Astrocyte (in vitro differentiated cells and primary cell): ENCODE measurements around the gene GPHN. TPM values are rescaled to one million over a fixed set of nuclear protein-coding genes. Genes with fewer than 3 reads are reported as not detected.

ENCODE experiments used
- DNase-seq: peaks from one replicate; pipeline ENCODE4 v3.0.0-alpha.2; 2010; ENCODE audit warnings: low read depth
- FAIRE-seq: peaks from 2 replicates; lab custom pipeline; 2011; peaks lifted over from hg19 to GRCh38; lab: Jason Lieb, UNC
- H2AFZ ChIP-seq: 2 replicates; pipeline ENCODE4 v1.6.0; 2012; ENCODE audit warnings: low read depth, low read length, inconsistent platforms
- H3K27ac ChIP-seq: 2 replicates; pipeline ENCODE4 v1.5.1; 2011; ENCODE audit warnings: low read depth, low read length, inconsistent platforms
- H3K27me3 ChIP-seq: 2 replicates; pipeline ENCODE4 v1.6.0; 2011; ENCODE audit warnings: low read length, inconsistent platforms; ENCODE audit not compliant: insufficient read depth
- H3K36me3 ChIP-seq: 2 replicates; pipeline ENCODE4 v1.5.1; 2011; ENCODE audit warnings: low read length, inconsistent platforms; ENCODE audit not compliant: insufficient read depth
- H3K4me1 ChIP-seq: 2 replicates; pipeline ENCODE4 v1.5.1; 2011; ENCODE audit warnings: low read length, inconsistent platforms; ENCODE audit not compliant: insufficient read depth
- H3K4me2 ChIP-seq: 2 replicates; pipeline ENCODE4 v1.6.0; 2012; ENCODE audit warnings: low read length, inconsistent platforms
- H3K4me3 ChIP-seq: 2 replicates; pipeline ENCODE4 v1.5.1; 2011; ENCODE audit warnings: low read depth, mild to moderate bottlenecking, low read length, inconsistent platforms; ENCODE audit not compliant: insufficient read depth
- H3K79me2 ChIP-seq: 2 replicates; pipeline ENCODE4 v1.6.0; 2012; ENCODE audit warnings: mild to moderate bottlenecking, low read length, inconsistent platforms; ENCODE audit not compliant: insufficient read depth
- H3K9ac ChIP-seq: 2 replicates; pipeline ENCODE4 v1.6.0; 2012; ENCODE audit warnings: mild to moderate bottlenecking, low read length, inconsistent platforms
- H3K9me3 ChIP-seq: 2 replicates; pipeline ENCODE4 v1.5.1; 2012; ENCODE audit warnings: low read depth, mild to moderate bottlenecking, low read length, inconsistent platforms; ENCODE audit not compliant: insufficient read depth
- H4K20me1 ChIP-seq: 2 replicates; pipeline ENCODE4 v1.6.0; 2012; ENCODE audit warnings: low read length, inconsistent platforms; ENCODE audit not compliant: insufficient read depth
- H3K27ac Mint-ChIP-seq: one replicate; pipeline ENCODE4 v1.8.0; 2021; ENCODE audit warnings: mild to moderate bottlenecking, mixed read lengths; ENCODE audit not compliant: unreplicated experiment
- H3K27me3 Mint-ChIP-seq: one replicate; pipeline ENCODE4 v1.8.0; 2021; ENCODE audit warnings: low read depth, mixed read lengths; ENCODE audit not compliant: unreplicated experiment
- H3K36me3 Mint-ChIP-seq: one replicate; pipeline ENCODE4 v1.8.0; 2021; ENCODE audit warnings: low read depth, mixed read lengths; ENCODE audit not compliant: unreplicated experiment
- H3K4me1 Mint-ChIP-seq: one replicate; pipeline ENCODE4 v1.8.0; 2021; ENCODE audit warnings: low read depth, mixed read lengths; ENCODE audit not compliant: unreplicated experiment
- H3K4me3 Mint-ChIP-seq: one replicate; pipeline ENCODE4 v1.8.0; 2021; ENCODE audit warnings: mild to moderate bottlenecking, moderate library complexity, mixed read lengths; ENCODE audit not compliant: unreplicated experiment
- H3K9me3 Mint-ChIP-seq: one replicate; pipeline ENCODE4 v1.8.0; 2021; ENCODE audit warnings: mild to moderate bottlenecking, mixed read lengths; ENCODE audit not compliant: unreplicated experiment
- EZH2 ChIP-seq: IDR thresholded peaks from 2 replicates; pipeline ENCODE4 v1.6.1; 2012; ENCODE audit warnings: mild to moderate bottlenecking, low read length, inconsistent platforms; ENCODE audit not compliant: insufficient read depth
- total RNA-seq: library from RNA; stranded (reverse); gene quantifications from 2 replicates; pipeline ENCODE4 v1.2.1, GENCODE V29; 2021
- TF ChIP-seq, protein P1 (sequence below): IDR thresholded peaks from 2 replicates; pipeline ENCODE4 v1.5.1; 2011; ENCODE audit warnings: low read depth, mild to moderate bottlenecking, inconsistent platforms, low read length, moderate library complexity; ENCODE audit not compliant: insufficient read depth

The GPHN gene
- total RNA-seq, 1 donor from 2014 or later = 6.9 TPM

DNA sequence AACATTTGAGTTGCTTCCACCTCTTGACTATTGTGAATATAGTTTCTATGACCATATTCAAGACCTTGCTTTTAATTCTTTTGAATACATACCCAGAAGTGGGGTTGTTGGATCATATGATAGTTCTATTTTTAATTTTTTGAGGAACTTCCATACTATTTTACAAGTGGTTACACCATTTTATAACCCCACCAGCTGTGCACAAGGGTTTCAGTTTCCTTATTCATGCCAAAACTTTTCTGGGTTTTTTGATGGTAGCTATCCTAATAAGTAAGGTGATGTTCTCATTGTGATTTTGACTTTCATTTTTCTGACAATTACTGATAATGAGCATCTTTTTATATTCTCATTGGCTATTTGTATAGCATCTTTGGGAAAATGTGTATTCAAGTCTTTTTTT lies 571.9 kb downstream of the GPHN start:
- TF ChIP-seq, protein P1, sequence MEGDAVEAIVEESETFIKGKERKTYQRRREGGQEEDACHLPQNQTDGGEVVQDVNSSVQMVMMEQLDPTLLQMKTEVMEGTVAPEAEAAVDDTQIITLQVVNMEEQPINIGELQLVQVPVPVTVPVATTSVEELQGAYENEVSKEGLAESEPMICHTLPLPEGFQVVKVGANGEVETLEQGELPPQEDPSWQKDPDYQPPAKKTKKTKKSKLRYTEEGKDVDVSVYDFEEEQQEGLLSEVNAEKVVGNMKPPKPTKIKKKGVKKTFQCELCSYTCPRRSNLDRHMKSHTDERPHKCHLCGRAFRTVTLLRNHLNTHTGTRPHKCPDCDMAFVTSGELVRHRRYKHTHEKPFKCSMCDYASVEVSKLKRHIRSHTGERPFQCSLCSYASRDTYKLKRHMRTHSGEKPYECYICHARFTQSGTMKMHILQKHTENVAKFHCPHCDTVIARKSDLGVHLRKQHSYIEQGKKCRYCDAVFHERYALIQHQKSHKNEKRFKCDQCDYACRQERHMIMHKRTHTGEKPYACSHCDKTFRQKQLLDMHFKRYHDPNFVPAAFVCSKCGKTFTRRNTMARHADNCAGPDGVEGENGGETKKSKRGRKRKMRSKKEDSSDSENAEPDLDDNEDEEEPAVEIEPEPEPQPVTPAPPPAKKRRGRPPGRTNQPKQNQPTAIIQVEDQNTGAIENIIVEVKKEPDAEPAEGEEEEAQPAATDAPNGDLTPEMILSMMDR = no peak
- no peak for TF ChIP-seq EZH2
- no peaks in the 10 kb centered on the region for H3K27me3 Mint-ChIP-seq
- Histone ChIP-seq H2AFZ (no peak overlapping the region), H3K79me2 (no peaks in the 10 kb centered on the region), H3K27me3 (no peaks in the 10 kb centered on the region), H3K27ac (no peak overlapping the region), H3K4me2 (no peak overlapping the region), H3K4me1 (no peaks in the 10 kb centered on the region), H3K36me3 (no peaks in the 10 kb centered on the region), H3K4me3 (no peak overlapping the region), H4K20me1 (no peaks in the 10 kb centered on the region), H3K9me3 (no peaks in the 10 kb centered on the region), H3K9ac (no peak overlapping the region)
- H3K36me3 Mint-ChIP-seq = peaks cover 2% of the 10 kb centered on the region
- no peak overlapping the region for H3K27ac Mint-ChIP-seq
- no peaks in the 10 kb centered on the region for H3K4me1 Mint-ChIP-seq
- H3K4me3 Mint-ChIP-seq = no peak overlapping the region
- H3K9me3 Mint-ChIP-seq = no peaks in the 10 kb centered on the region
- DNase-seq = no peak
- no peak for FAIRE-seq

DNA sequence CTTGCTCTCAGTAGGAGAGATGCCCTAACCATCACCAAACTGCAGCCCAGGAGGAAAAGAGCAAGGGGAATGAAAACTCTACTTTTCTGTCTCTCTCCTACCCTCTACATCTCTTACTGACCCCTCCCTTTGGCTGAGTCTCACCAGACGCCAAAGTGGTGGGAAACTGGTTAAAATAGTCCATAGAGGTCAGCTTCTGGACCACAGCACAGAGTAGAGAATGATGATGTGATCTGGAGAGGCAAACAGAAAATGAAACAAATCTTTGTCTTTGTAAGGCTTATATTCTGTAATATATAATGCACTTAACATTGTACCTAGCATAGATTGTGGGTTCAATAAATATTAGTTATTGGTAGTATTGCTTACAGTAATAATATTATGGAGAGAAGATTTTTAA lies 600.3 kb downstream of the GPHN start:
- Histone ChIP-seq H2AFZ (no peak overlapping the region), H3K36me3 (no peaks in the 10 kb centered on the region), H3K4me2 (no peak overlapping the region), H3K4me1 (no peaks in the 10 kb centered on the region), H3K9me3 (no peaks in the 10 kb centered on the region), H3K79me2 (no peaks in the 10 kb centered on the region), H3K4me3 (no peak overlapping the region), H3K27me3 (no peaks in the 10 kb centered on the region), H3K27ac (no peak overlapping the region), H3K9ac (no peak overlapping the region), H4K20me1 (no peaks in the 10 kb centered on the region)
- no peak for TF ChIP-seq EZH2
- TF ChIP-seq, protein P1 = no peak
- H3K4me1 Mint-ChIP-seq = no peaks in the 10 kb centered on the region
- DNase-seq (no peak), FAIRE-seq (no peak)
- H3K9me3 Mint-ChIP-seq = peaks cover 5% of the 10 kb centered on the region
- no peak overlapping the region for H3K27ac Mint-ChIP-seq
- no peaks in the 10 kb centered on the region for H3K27me3 Mint-ChIP-seq
- H3K4me3 Mint-ChIP-seq = no peak overlapping the region
- peaks cover 4% of the 10 kb centered on the region for H3K36me3 Mint-ChIP-seq

DNA sequence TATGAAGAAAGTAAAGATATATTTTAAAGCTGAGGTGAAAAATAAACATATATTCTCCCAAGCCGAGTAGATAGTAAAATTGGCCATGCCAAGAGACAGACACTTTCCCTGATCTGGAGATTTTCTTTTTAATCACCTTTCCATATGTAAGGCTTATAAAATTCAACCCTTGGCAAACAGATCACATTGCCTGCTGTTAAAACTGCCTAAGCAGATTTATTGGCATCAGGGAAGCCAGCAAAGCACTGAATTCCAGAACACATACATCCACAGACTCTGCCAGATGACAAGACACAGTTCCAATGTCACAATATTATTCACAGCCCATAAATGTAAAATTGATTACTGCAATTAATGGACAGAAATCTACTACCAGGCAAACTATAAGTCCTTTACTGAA lies 603.1 kb downstream of the GPHN start:
- peaks cover 4% of the 10 kb centered on the region for H3K36me3 Mint-ChIP-seq
- no peaks in the 10 kb centered on the region for H3K9me3 ChIP-seq
- H3K4me2 ChIP-seq = no peak overlapping the region
- no peak for DNase-seq
- H3K79me2 ChIP-seq = no peaks in the 10 kb centered on the region
- no peak overlapping the region for H2AFZ ChIP-seq
- H3K9me3 Mint-ChIP-seq = peaks cover 1% of the 10 kb centered on the region
- H3K27me3 ChIP-seq = no peaks in the 10 kb centered on the region
- no peaks in the 10 kb centered on the region for H3K4me1 Mint-ChIP-seq
- H3K4me1 ChIP-seq = no peaks in the 10 kb centered on the region
- no peaks in the 10 kb centered on the region for H3K36me3 ChIP-seq
- no peaks in the 10 kb centered on the region for H4K20me1 ChIP-seq
- FAIRE-seq = no peak
- no peak overlapping the region for H3K27ac Mint-ChIP-seq
- no peaks in the 10 kb centered on the region for H3K27me3 Mint-ChIP-seq
- no peak overlapping the region for H3K4me3 Mint-ChIP-seq
- no peak for TF ChIP-seq EZH2
- TF ChIP-seq, protein P1 = no peak
- no peak overlapping the region for H3K27ac ChIP-seq
- no peak overlapping the region for H3K4me3 ChIP-seq
- H3K9ac ChIP-seq = no peak overlapping the region
